GM10847 (cell line): ENCODE measurements around the gene RXFP4.

Experiments used
- POLR2A ChIP-seq: IDR thresholded peaks from 2 replicates; pipeline ENCODE4 v1.6.1; 2011; ENCODE audit not compliant: insufficient read length; ENCODE audit errors: extremely low read depth

The RXFP4 gene

GRCh38 chr1:155968051-155968400 lies 26.6 kb downstream of the RXFP4 start:
- TF ChIP-seq POLR2A, result no peak

DNA sequence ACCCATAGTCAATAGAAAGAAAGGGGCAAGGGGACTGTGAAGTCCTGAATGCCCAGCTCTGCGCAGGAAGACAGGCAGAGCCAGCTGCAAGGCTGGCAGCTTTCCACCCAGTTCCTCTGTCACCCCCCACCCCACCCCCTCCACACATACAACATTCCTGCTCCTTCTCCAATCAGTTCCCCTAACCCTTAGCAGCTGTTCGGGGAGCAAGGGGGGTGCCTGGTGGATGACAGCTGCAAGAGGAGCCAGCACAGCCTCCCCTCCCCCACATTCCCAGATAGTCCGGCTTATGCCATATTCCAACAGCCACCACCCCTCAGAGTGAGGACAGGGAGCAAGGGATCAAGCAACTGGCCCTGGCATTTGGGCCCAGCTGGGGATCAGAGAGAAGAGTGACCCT lies 27.2 kb downstream of the RXFP4 start:
- no peak for TF ChIP-seq POLR2A

GRCh38 chr1:155969377-155969791 lies 27.9 kb downstream of the RXFP4 start:
- TF ChIP-seq POLR2A, result no peak

DNA sequence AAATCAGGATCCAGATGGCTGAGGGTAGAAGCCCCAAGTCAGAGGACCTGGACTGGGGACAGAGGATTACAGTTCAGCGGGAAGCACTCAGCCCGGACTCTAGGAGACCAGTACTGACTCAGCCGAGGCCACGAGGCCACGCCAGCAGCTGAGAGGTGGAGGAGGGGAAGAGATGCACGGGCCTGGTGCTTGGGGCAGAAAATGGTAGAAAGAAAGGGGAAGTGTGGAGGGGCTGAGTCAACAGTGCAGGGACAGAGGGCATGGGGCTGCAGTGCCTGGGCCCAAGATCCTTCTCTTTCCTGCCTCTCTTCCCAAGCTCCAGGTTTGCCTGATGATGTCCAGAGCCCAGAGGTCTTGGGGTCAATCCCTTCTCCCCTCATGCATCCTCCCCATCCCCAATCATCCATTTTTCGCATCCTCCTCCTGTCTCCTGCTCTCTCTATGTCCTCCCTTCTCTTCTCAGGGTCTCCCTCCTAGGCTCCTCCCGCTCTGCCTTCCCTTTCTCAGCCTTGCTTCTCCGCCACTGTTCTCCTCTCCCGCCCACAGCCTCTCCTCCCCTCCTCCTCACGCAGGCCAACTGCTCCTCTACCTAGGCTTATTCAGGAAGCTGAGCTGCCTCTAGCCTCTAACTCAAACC lies 29.2 kb downstream of the RXFP4 start:
- TF ChIP-seq POLR2A, result no peak

GRCh38 chr1:155971910-155972809 lies 30.7 kb downstream of the RXFP4 start:
- TF ChIP-seq POLR2A, result no peak

DNA sequence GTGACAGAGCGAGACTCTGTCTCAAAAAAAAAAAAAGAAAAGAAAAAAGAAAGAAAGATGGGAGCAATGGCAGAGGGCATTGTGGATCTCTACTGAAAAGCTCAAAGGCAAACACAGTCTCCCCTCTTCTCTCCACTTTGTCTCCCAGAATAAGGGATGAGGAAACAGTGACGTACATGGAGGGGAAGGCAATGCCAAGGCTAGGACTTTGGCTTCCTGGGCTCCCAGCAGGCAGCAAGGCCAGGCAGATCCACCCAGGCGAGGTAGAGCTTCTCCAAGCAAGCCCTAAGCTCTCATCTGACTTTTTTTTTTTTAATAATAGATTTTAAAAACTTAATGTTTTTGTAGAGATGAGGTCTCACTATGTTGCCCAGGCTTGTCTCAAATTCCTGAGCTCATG lies 32.3 kb downstream of the RXFP4 start:
- TF ChIP-seq POLR2A, result no peak

DNA sequence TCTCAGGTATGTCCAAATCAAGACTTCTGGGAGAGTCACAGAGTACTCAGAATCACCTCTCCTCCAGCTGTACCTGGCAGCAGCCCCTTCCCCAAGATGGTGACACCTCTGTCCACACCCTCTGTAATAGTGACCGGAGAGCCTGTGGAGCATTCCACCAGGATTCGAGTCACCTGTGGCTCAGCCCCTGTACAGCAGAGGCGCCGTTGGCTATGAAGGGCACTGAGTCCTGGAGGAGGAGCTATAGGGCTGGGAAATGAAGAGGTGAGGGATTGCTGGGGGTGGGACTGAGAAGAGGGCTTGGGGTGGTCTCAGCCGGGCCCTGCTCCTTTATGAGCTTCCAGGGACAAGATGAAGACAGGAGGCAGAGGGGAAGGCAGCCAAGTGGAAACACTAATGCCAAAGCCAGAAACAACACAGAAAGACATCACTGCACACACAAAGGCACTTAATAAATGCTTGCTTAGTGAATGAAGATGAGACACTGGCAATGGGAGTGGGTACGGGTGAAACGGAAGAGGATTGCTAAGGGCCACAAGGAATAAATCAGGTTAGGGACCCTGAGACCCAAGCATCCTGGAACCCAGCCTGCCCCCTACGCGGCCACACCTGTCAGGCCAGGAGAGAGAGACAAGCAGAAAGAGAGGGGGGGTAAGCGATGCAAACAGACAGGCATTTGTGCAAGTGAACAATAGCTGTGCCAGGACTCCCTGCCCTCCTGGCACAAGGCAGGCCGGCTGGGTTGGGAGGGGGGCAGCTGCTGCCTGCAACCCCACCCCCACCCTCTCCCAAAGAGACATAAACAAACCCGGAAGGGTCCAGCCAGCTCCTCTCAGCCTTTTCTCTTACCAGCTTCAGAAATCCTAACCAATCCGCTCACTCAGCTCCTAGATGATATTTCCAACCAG lies 33.0 kb downstream of the RXFP4 start:
- no peak for TF ChIP-seq POLR2A

GRCh38 chr1:155975375-155976061 lies 34.1 kb downstream of the RXFP4 start:
- no peak for TF ChIP-seq POLR2A

- no peak for TF ChIP-seq POLR2A
Measured at GRCh38 chr1:155976062-155976912, 34.8 kb downstream of the RXFP4 start.

- no peak for TF ChIP-seq POLR2A
Measured at GRCh38 chr1:155976913-155977689, 35.7 kb downstream of the RXFP4 start.

- no peak for TF ChIP-seq POLR2A
Measured at GRCh38 chr1:155977690-155978324, 36.4 kb downstream of the RXFP4 start.

- TF ChIP-seq POLR2A, result peak; percentile 59
Measured at GRCh38 chr1:155978325-155978972, 37.0 kb downstream of the RXFP4 start, which contains the start of gene ARHGEF2. TSS of gene ARHGEF2 (minus strand) at chr1:155978547. CDS start at chr1:155978427, 120 bp downstream.

DNA sequence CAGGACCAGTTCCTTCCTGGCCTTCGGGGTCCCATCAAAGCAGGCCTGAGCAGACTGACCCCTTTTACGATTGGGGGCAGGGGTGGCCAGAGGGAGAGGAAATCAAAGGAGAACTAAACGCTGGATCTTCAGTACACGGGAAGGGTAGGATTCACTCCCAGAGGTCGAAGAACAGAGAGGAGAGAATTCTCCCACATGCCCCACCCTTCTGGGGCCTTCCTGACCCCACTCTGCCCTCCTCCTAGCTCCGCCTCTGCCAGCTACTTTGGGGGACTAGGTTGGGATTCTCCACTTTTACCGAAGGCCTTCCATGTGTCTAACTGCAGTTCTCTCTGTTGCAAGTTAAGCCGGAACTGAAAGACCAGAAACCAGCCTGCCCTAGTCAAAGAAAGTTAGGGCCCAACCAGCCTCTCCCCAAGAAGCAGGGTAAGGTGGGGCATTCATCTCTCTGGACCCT lies 37.6 kb downstream of the RXFP4 start:
- TF ChIP-seq POLR2A, result no peak
